K562 (cell line): ENCODE data around the gene LY6G6C. TPM values are rescaled to one million over a fixed set of nuclear protein-coding genes. Genes with fewer than 3 reads are reported as not detected.

Experiments used
- BHLHE40 ChIP-seq: IDR thresholded peaks from 2 replicates; pipeline ENCODE4 v1.6.1; 2011; ENCODE audit warnings: low read length, improper control_type of control experiment
- BRF2 ChIP-seq: IDR thresholded peaks from 3 replicates; pipeline ENCODE4 v1.6.1; 2011; ENCODE audit warnings: borderline replicate concordance, mild to moderate bottlenecking; ENCODE audit not compliant: insufficient read length, insufficient read depth
- HLTF ChIP-seq: fragments of 450-650 bp; IDR thresholded peaks from 2 replicates; pipeline ENCODE4 v1.6.1; 2016
- ID3 ChIP-seq, 2 experiments: fragments of 250-450 bp in 1 of 2; fragments of 450-650 bp in 1 of 2; sonication (Bioruptor Pico) in 1 of 2; IDR thresholded peaks; 2 replicates each; pipeline versions ENCODE4 v1.6.1 to v1.8.0; 2016 to 2021; ENCODE audit warnings: mild to moderate bottlenecking in 2 of 2, moderate library complexity in 2 of 2, missing compliant biosample characterization in 1 of 2, missing genetic modification characterization in 1 of 2
- NELFE ChIP-seq: IDR thresholded peaks from 2 replicates; pipeline ENCODE4 v1.6.1; 2011; ENCODE audit warnings: mild to moderate bottlenecking; ENCODE audit not compliant: insufficient read depth, insufficient read length
- RBM17 ChIP-seq: fragments of 200-400 bp; formaldehyde crosslinking; IDR thresholded peaks from 2 replicates; pipeline ENCODE4 v1.6.1; 2017; ENCODE audit warnings: low read depth, mild to moderate bottlenecking, low read length, borderline replicate concordance
- SAFB2 ChIP-seq: fragments of 200-400 bp; formaldehyde crosslinking; IDR thresholded peaks from 2 replicates; pipeline ENCODE4 v1.6.1; 2018; ENCODE audit warnings: borderline replicate concordance, low read length, low read depth, moderate library complexity; ENCODE audit not compliant: severe bottlenecking
- ZNF239 ChIP-seq: fragments of 250-450 bp; sonication (Bioruptor Pico); IDR thresholded peaks from 2 replicates; pipeline ENCODE4 v1.4.0; 2020; ENCODE audit warnings: mild to moderate bottlenecking
- ZNF274 ChIP-seq: IDR thresholded peaks from 2 replicates; pipeline ENCODE4 v1.6.1; 2011; ENCODE audit warnings: low read depth, mild to moderate bottlenecking, low read length, moderate library complexity, borderline replicate concordance
- ZNF280B ChIP-seq: fragments of 250-450 bp; sonication (Bioruptor Pico); IDR thresholded peaks from 2 replicates; pipeline ENCODE4 v1.5.1; 2021; ENCODE audit warnings: mild to moderate bottlenecking
- ZNF384 ChIP-seq: IDR thresholded peaks from 2 replicates; pipeline ENCODE4 v1.6.1; 2012; ENCODE audit warnings: low read depth, low read length, improper control_type of control experiment
- ZNF609 ChIP-seq: sonication (generic); formaldehyde crosslinking; IDR thresholded peaks from 2 replicates; pipeline ENCODE4 v1.8.1; 2023; ENCODE audit warnings: missing genetic modification reagents, mild to moderate bottlenecking, borderline replicate concordance
- ZNF696 ChIP-seq: fragments of 250-450 bp; sonication (Bioruptor Pico); conservative IDR thresholded peaks from 2 replicates; pipeline ENCODE4 v1.4.0; 2020; ENCODE audit warnings: mild to moderate bottlenecking, moderate library complexity
- ZNF79 ChIP-seq: fragments of 250-450 bp; sonication (Bioruptor Pico); IDR thresholded peaks from 2 replicates; pipeline ENCODE4 v1.4.0; 2020; ENCODE audit warnings: low read depth, mild to moderate bottlenecking, moderate library complexity
- ZSCAN32 ChIP-seq: fragments of 450-650 bp; formaldehyde crosslinking; IDR thresholded peaks from 2 replicates; pipeline ENCODE4 v1.4.0; 2020; ENCODE audit warnings: mild to moderate bottlenecking, moderate library complexity
- polyA plus RNA-seq, 8 experiments: library from polyadenylated mRNA; depleted of rRNA in 4 of 8; stranded (reverse) in 5 of 8; unstranded in 3 of 8; fragments of >200 nt; fragmentation: Nextera tagmentation in 2 of 8; fragmentation: Illumina TruSeq in 1 of 8; extraction: Ambion mirVana in 2 of 8; extraction: Trizol in 1 of 8; gene quantifications; 2 replicates each; pipeline versions ENCODE4 v1.2.1 to v1.2.3, GENCODE V29; 2011 to 2014; ENCODE audit warnings: inconsistent platforms in 1 of 8, missing spikeins in 1 of 8
- total RNA-seq, 7 experiments: library from RNA; depleted of rRNA in 6 of 7; stranded (reverse); fragments of >200 nt in 6 of 7; fragmentation: Illumina TruSeq in 2 of 7; extraction: Trizol in 2 of 7; gene quantifications; 2 replicates each; pipeline versions ENCODE4 v1.2.1 to v1.2.3, GENCODE V29; 2011 to 2021; ENCODE audit warnings: low replicate concordance in 1 of 7
- TF ChIP-seq, protein P1 (sequence below): fragments of 250-450 bp; sonication (Bioruptor Pico); IDR thresholded peaks from 2 replicates; pipeline ENCODE4 v1.5.0; 2022; ENCODE audit warnings: mild to moderate bottlenecking
- TF ChIP-seq, protein P2 (sequence below): sonication (generic); formaldehyde crosslinking; IDR thresholded peaks from 2 replicates; pipeline ENCODE4 v1.8.1; 2023; ENCODE audit warnings: mild to moderate bottlenecking, missing genetic modification reagents

LY6G6C gene
- total and polyA plus RNA-seq, 9 of the 15 experiments (the other 6 are each of a cell fraction or from before 2014, with no cell fraction given) = 0.06 to 0.20 TPM; not detected in 7

- TF ChIP-seq ZNF79 (CRISPR knock-in tag) (no peak), ZNF384 (no peak), ZSCAN32 (CRISPR knock-in tag) (0 out of 2 replicates have a peak, but pooled peaks have one; percentile 44), ZNF696 (CRISPR knock-in tag) (no peak), NELFE (no peak), ZNF280B (CRISPR knock-in tag) (no peak), ZNF274 (no peak), HLTF (no peak), ZNF239 (CRISPR knock-in tag) (no peak), SAFB2 (no peak), BRF2 (no peak), RBM17 (no peak), BHLHE40 (no peak), ID3 (CRISPR knock-in tag; IDR thresholded peaks at IDR 0.05) (no peak), ID3 (tag; IDR thresholded peaks at IDR 0.05) (no peak), ZNF609 (no peak)
- TF ChIP-seq, protein P1, sequence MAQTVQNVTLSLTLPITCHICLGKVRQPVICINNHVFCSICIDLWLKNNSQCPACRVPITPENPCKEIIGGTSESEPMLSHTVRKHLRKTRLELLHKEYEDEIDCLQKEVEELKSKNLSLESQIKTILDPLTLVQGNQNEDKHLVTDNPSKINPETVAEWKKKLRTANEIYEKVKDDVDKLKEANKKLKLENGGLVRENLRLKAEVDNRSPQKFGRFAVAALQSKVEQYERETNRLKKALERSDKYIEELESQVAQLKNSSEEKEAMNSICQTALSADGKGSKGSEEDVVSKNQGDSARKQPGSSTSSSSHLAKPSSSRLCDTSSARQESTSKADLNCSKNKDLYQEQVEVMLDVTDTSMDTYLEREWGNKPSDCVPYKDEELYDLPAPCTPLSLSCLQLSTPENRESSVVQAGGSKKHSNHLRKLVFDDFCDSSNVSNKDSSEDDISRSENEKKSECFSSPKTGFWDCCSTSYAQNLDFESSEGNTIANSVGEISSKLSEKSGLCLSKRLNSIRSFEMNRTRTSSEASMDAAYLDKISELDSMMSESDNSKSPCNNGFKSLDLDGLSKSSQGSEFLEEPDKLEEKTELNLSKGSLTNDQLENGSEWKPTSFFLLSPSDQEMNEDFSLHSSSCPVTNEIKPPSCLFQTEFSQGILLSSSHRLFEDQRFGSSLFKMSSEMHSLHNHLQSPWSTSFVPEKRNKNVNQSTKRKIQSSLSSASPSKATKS = no peak
- TF ChIP-seq, protein P2, sequence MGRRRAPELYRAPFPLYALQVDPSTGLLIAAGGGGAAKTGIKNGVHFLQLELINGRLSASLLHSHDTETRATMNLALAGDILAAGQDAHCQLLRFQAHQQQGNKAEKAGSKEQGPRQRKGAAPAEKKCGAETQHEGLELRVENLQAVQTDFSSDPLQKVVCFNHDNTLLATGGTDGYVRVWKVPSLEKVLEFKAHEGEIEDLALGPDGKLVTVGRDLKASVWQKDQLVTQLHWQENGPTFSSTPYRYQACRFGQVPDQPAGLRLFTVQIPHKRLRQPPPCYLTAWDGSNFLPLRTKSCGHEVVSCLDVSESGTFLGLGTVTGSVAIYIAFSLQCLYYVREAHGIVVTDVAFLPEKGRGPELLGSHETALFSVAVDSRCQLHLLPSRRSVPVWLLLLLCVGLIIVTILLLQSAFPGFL (CRISPR knock-in tag) = no peak
Observed at GRCh38 chr6:31676904-31677303, 44.6 kb downstream of the LY6G6C start (continued).
